Natural killer cell (primary cell): Measurements from ENCODE around the gene KLK10. TPM values are rescaled to one million over a fixed set of nuclear protein-coding genes. Genes with fewer than 3 reads are reported as not detected.
"Not testable (repeated sequence)": the region's sequence is repeated elsewhere in the genome, so short reads cannot be mapped to it uniquely, and the experiment has no call there.

Source experiments
- ATAC-seq, 3 donors: fragments of 150-1000 bp in 2 of 3; fragments of 200-7000 bp in 1 of 3; cut with Tn5 transposase; 1 replicate in 1 of 3; 2 replicates in 2 of 3; pipeline ENCODE4 v1.10.0; 2021; ENCODE audit warnings: mild to moderate bottlenecking in 2 of 3, moderate library complexity in 2 of 3
- DNase-seq, 2 donors: peaks; one replicate each; pipeline versions ENCODE4 v3.0.0 to v3.0.0-alpha.2; 2013 to 2021; ENCODE audit warnings: mixed read lengths in 1 of 2
- H3K27ac ChIP-seq: one replicate; pipeline ENCODE4 v1.5.1; 2013; ENCODE audit warnings: mild to moderate bottlenecking, low read length
- H3K27me3 ChIP-seq: one replicate; pipeline ENCODE4 v1.6.1; 2013; ENCODE audit warnings: low read length; ENCODE audit not compliant: control insufficient read depth, insufficient read depth
- H3K36me3 ChIP-seq: one replicate; pipeline ENCODE4 v1.6.1; 2013; ENCODE audit warnings: low read length; ENCODE audit not compliant: control insufficient read depth, insufficient read depth
- H3K4me1 ChIP-seq: one replicate; pipeline ENCODE4 v1.6.1; 2013; ENCODE audit warnings: low read length; ENCODE audit not compliant: control insufficient read depth, insufficient read depth
- H3K4me3 ChIP-seq: one replicate; pipeline ENCODE4 v1.5.1; 2013; ENCODE audit warnings: low read length
- H3K9me3 ChIP-seq: one replicate; pipeline ENCODE4 v1.6.1; 2013; ENCODE audit warnings: low read length; ENCODE audit not compliant: control insufficient read depth, insufficient read depth
- H3K27ac Mint-ChIP-seq, 2 donors: one replicate each; pipeline ENCODE4 v1.8.0; 2022; ENCODE audit warnings: mild to moderate bottlenecking in 2 of 2, mixed read lengths in 2 of 2, moderate library complexity in 1 of 2
- H3K27me3 Mint-ChIP-seq, 2 donors: one replicate each; pipeline ENCODE4 v1.8.0; 2022; ENCODE audit warnings: low read depth in 2 of 2, mixed read lengths in 2 of 2
- H3K36me3 Mint-ChIP-seq: one replicate; pipeline ENCODE4 v1.8.0; 2022; ENCODE audit warnings: mixed read lengths
- H3K4me1 Mint-ChIP-seq, 2 donors: one replicate each; pipeline ENCODE4 v1.8.0; 2022; ENCODE audit warnings: mixed read lengths in 2 of 2
- H3K4me3 Mint-ChIP-seq: one replicate; pipeline ENCODE4 v1.8.0; 2022; ENCODE audit warnings: mild to moderate bottlenecking, moderate library complexity, mixed read lengths
- H3K9me3 Mint-ChIP-seq, 2 donors: one replicate each; pipeline ENCODE4 v1.8.0; 2022; ENCODE audit warnings: mixed read lengths in 2 of 2
- CTCF ChIP-seq: fragments of 200-600 bp; IDR thresholded peaks from one replicate; pipeline ENCODE4 v1.8.0; 2022; ENCODE audit warnings: antibody characterized with exemption
- WGBS: methylation state at CpG from one replicate; pipeline ENCODE4 v1.1.7; 2013; ENCODE audit warnings: missing lambda C conversion rate; ENCODE audit not compliant: insufficient coverage; 5-methylcytosine and 5-hydroxymethylcytosine counted together
- intact Hi-C: fragments of 100-400 bp; cut with micrococcal nuclease; formaldehyde crosslinking; loops from one replicate; pipeline ENCODE4 v1.14.2; 2022
- total RNA-seq, 4 donors: library from RNA; stranded (reverse); fragments of 120-200 nt in 1 of 4; gene quantifications; one replicate each; pipeline versions ENCODE4 v1.2.3 to v1.2.4, GENCODE V29; 2013 to 2022

KLK10 gene
- total RNA-seq, 3 donors from 2014 or later (not counting 1 experiment from before 2014, with no cell fraction given), result not detected

- no peak for TF ChIP-seq CTCF
- intact Hi-C loops, result no loop called here
- H3K27ac Mint-ChIP-seq, result no peak overlapping the region
- DNase-seq, result no peak
- Histone ChIP-seq H3K4me1 (no peaks in the 10 kb centered on the region), H3K9me3 (no peaks in the 10 kb centered on the region), H3K4me3 (no peak overlapping the region), H3K27me3 (no peaks in the 10 kb centered on the region), H3K27ac (no peak overlapping the region), H3K36me3 (no peaks in the 10 kb centered on the region)
- ATAC-seq, result no peak
- H3K4me1 Mint-ChIP-seq, result no peaks in the 10 kb centered on the region
- 23% methylated on average over 8 of the region's 8 CpGs for WGBS
- H3K4me3 Mint-ChIP-seq, result no peak overlapping the region
- no peaks in the 10 kb centered on the region for H3K9me3 Mint-ChIP-seq
- peaks cover 26 to 37% of the 10 kb centered on the region in 2 donors for H3K27me3 Mint-ChIP-seq
- H3K36me3 Mint-ChIP-seq, result no peaks in the 10 kb centered on the region
Measured at GRCh38 chr19:50975766-50976165, 43.7 kb downstream of the KLK10 start.

GRCh38 chr19:50974702-50975556 lies 44.6 kb downstream of the KLK10 start:
- Mint-ChIP-seq H3K27me3 (peaks cover 31 to 41% of the 10 kb centered on the region in 2 donors), H3K27ac (no peak overlapping the region), H3K4me1 (no peaks in the 10 kb centered on the region), H3K4me3 (no peak overlapping the region), H3K9me3 (no peaks in the 10 kb centered on the region), H3K36me3 (no peaks in the 10 kb centered on the region)
- intact Hi-C loops, result no loop called here
- H3K36me3 ChIP-seq, result no peaks in the 10 kb centered on the region
- H3K4me3 ChIP-seq, result no peak overlapping the region
- DNase-seq, result no peak
- ATAC-seq, result no peak
- no peaks in the 10 kb centered on the region for H3K9me3 ChIP-seq
- 62% methylated on average over 3 of the region's 9 CpGs for WGBS
- H3K27me3 ChIP-seq, result no peaks in the 10 kb centered on the region
- no peak for TF ChIP-seq CTCF
- no peak overlapping the region for H3K27ac ChIP-seq
- no peaks in the 10 kb centered on the region for H3K4me1 ChIP-seq

- no peaks in the 10 kb centered on the region for H3K9me3 Mint-ChIP-seq
- H3K27ac Mint-ChIP-seq, result no peak overlapping the region
- intact Hi-C loops, result no loop called here
- no peaks in the 10 kb centered on the region for H3K4me1 Mint-ChIP-seq
- Histone ChIP-seq H3K4me3 (no peak overlapping the region), H3K4me1 (no peaks in the 10 kb centered on the region), H3K27ac (no peak overlapping the region), H3K9me3 (no peaks in the 10 kb centered on the region), H3K36me3 (no peaks in the 10 kb centered on the region), H3K27me3 (no peaks in the 10 kb centered on the region)
- TF ChIP-seq CTCF, result no peak
- DNase-seq, result no peak
- H3K36me3 Mint-ChIP-seq, result no peaks in the 10 kb centered on the region
- no peak overlapping the region for H3K4me3 Mint-ChIP-seq
- ATAC-seq, result no peak
- peaks cover 36 to 40% of the 10 kb centered on the region in 2 donors for H3K27me3 Mint-ChIP-seq
- 79% methylated on average over 9 of the region's 9 CpGs for WGBS
Measured at GRCh38 chr19:50972795-50973376, 46.6 kb downstream of the KLK10 start.

GRCh38 chr19:50969810-50970209 lies 49.7 kb downstream of the KLK10 start:
- H3K9me3 Mint-ChIP-seq, H3K27ac ChIP-seq, H3K4me3 Mint-ChIP-seq, H3K4me1 ChIP-seq, H3K9me3 ChIP-seq, H3K4me3 ChIP-seq, H3K27ac Mint-ChIP-seq, H3K36me3 ChIP-seq, DNase-seq, intact Hi-C loops, H3K36me3 Mint-ChIP-seq, H3K27me3 ChIP-seq, H3K4me1 Mint-ChIP-seq, ATAC-seq: not testable (repeated sequence)
- H3K27me3 Mint-ChIP-seq, result peaks cover 28% of the 10 kb centered on the region in 2 donors
- 82% methylated on average over 3 of the region's 3 CpGs for WGBS
